ENCODE measurements around the gene EPHX1. TPM values are rescaled to one million over a fixed set of nuclear protein-coding genes. Genes with fewer than 3 reads are reported as not detected.
A peak's percentile ranks its signal among the peaks of the same experiment; 100 is the strongest.
"Not testable (repeated sequence)": the region's sequence is repeated elsewhere in the genome, so short reads cannot be mapped to it uniquely, and the experiment has no call there.

Gene EPHX1
- total RNA-seq, 3 donors from 2014 or later = 63.6 to 168 (median 67.3) TPM

DNA sequence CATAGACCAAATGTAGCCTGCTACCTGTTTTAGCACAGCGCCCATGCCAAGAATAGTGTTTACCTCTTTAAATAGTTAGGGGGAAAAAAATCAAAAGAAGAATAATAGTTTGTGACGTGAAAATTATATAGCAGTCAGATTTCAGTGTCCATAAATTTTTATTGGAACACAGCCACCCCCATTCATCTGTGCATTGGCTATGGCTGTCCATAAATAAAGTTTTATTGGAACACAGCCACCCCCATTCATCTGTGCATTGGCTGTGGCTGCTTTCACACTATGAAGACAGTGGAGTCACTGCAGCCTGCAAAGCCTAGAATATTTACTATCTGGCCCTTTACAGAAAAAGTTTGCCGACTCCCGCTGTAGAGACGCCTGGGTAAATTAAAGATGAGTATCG, 20.9 kb downstream of the EPHX1 start:
- no peaks in the 10 kb centered on the region for H3K9me3 ChIP-seq
- H3K27ac ChIP-seq = no peak overlapping the region
- no peaks in the 10 kb centered on the region for H3K36me3 ChIP-seq
- no peaks in the 10 kb centered on the region for H3K27me3 ChIP-seq
- DNase-seq (ENCODE audit: low spot score in 2 of 2) = no peak
- no peak overlapping the region for H3K4me3 ChIP-seq
- no peaks in the 10 kb centered on the region for H3K4me1 ChIP-seq
- no peak for TF ChIP-seq POLR2A (IDR thresholded peaks at IDR 0.05)
- TF ChIP-seq, protein P1, sequence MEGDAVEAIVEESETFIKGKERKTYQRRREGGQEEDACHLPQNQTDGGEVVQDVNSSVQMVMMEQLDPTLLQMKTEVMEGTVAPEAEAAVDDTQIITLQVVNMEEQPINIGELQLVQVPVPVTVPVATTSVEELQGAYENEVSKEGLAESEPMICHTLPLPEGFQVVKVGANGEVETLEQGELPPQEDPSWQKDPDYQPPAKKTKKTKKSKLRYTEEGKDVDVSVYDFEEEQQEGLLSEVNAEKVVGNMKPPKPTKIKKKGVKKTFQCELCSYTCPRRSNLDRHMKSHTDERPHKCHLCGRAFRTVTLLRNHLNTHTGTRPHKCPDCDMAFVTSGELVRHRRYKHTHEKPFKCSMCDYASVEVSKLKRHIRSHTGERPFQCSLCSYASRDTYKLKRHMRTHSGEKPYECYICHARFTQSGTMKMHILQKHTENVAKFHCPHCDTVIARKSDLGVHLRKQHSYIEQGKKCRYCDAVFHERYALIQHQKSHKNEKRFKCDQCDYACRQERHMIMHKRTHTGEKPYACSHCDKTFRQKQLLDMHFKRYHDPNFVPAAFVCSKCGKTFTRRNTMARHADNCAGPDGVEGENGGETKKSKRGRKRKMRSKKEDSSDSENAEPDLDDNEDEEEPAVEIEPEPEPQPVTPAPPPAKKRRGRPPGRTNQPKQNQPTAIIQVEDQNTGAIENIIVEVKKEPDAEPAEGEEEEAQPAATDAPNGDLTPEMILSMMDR (IDR thresholded peaks at IDR 0.05) = no peak
- no peak for TF ChIP-seq POLR2AphosphoS5 (IDR thresholded peaks at IDR 0.05)
- intact Hi-C loops (cut with DNase I; ENCODE audit: low total_unique reads) = no loop called here

DNA sequence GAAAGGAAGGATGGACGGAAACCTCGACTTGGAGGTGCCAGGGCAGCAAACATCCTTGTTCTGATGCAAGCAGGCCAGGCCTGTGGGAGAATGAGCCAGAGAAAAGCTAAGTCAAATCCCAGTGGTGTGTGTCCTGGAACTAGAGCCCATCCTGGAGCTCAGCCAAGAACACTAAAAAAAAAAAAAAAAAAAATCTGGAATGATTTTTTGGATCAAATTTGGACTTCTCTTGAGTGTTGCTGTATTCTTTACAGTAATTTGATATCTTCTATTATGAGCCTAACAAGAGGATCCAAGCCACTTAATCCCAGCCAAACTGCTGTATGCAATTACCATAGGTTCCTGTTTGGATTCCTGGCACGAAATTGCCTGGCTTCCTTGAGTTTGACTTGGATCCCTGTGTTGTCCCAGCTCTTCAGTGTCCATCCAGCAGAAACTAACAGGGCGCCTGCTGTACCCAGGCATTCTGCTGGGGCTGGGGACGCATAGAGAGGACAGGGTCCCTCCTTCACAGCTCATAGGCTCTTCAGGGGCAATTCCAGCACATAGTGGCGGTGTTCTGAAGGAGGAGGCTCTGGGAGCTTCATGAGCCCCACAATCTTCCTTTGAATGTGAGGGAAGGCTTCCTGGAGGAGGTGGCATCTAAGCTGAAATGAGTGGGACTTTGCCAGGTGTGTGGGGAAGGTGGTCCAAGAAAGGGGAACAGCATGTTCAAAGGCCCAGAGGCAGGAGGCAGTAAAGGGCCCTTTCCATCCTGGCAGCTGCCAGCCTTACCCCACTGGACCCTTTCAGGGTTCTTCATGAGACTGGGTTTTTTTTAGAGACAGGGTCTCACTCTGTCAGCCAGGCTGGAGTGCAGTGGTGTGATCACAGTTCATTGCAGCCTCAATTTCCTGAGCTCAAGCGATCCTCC, 24.7 kb downstream of the EPHX1 start:
- TF ChIP-seq, protein P1 (IDR thresholded peaks at IDR 0.05) = no peak
- TF ChIP-seq POLR2AphosphoS5 (IDR thresholded peaks at IDR 0.05) (peak in 2 of 3 donors; percentile 36 to 52), POLR2A (IDR thresholded peaks at IDR 0.05) (no peak)
- H3K27me3 ChIP-seq = no peaks in the 10 kb centered on the region
- no peaks in the 10 kb centered on the region for H3K9me3 ChIP-seq
- H3K36me3 ChIP-seq = no peaks in the 10 kb centered on the region
- peak overlapping the region in 1 of 3 donors; percentile 6 for H3K4me3 ChIP-seq
- intact Hi-C loops (cut with DNase I; ENCODE audit: low total_unique reads) = no loop called here
- DNase-seq (ENCODE audit: low spot score in 2 of 2) = peak in 1 of 2 donors; percentile 55
- H3K4me1 ChIP-seq = no peaks in the 10 kb centered on the region
- peak overlapping the region; percentile 42 to 79 for H3K27ac ChIP-seq

DNA sequence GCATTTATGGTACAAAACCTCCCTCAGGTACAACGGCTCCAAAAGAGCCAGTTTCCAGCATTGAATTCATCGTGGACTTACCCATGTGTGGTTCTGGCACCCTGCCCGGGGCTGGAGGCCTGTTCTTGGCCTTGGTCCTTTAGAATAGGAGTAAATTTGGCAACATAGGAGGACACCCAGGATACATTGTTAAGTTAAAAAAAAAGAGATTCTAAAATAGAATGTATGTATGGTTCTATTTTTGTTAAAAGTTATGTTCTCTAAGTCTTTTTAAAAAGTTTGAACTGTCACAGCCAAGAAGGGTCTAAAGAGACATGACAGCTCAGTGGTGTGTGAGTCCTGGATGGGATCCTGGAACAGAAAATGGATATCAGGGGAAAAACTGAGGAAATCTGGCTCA, 25.9 kb downstream of the EPHX1 start:
- Histone ChIP-seq H3K4me3 (no peak overlapping the region), H3K4me1 (no peaks in the 10 kb centered on the region), H3K9me3 (no peaks in the 10 kb centered on the region), H3K36me3 (no peaks in the 10 kb centered on the region), H3K27ac (peak overlapping the region; percentile 21 to 45), H3K27me3 (no peaks in the 10 kb centered on the region)
- no peak for DNase-seq (ENCODE audit: low spot score in 2 of 2)
- intact Hi-C loops (cut with DNase I; ENCODE audit: low total_unique reads) = no loop called here
- no peak for TF ChIP-seq POLR2AphosphoS5 (IDR thresholded peaks at IDR 0.05)
- no peak for TF ChIP-seq POLR2A (IDR thresholded peaks at IDR 0.05)
- TF ChIP-seq, protein P1 (IDR thresholded peaks at IDR 0.05) = no peak

DNA sequence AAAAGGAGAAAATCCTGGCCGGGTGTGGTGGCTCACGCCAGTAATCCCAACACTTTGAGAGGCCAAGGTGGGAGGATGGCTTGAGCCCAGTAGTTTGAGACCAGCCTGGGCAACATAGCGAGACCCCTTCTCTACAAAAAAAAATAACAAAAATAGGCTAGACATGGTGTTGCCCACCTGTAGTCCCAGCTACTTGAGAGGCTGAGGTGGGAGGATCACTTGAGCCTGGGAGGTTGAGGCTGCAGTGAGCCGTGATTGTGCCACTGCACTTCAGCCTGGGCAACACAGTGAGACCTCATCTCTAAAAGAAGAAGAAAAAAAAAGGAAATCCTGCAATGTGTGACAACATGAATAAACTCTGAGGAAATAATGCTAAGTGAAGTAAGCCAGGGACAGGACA, 26.4 kb downstream of the EPHX1 start:
- H3K27me3 ChIP-seq; H3K4me1 ChIP-seq; intact Hi-C loops (cut with DNase I; ENCODE audit: low total_unique reads); H3K4me3 ChIP-seq; DNase-seq (ENCODE audit: low spot score in 2 of 2); H3K9me3 ChIP-seq; H3K36me3 ChIP-seq: not testable (repeated sequence)
- peak overlapping the region in 1 of 2 donors; percentile 21 for H3K27ac ChIP-seq

DNA sequence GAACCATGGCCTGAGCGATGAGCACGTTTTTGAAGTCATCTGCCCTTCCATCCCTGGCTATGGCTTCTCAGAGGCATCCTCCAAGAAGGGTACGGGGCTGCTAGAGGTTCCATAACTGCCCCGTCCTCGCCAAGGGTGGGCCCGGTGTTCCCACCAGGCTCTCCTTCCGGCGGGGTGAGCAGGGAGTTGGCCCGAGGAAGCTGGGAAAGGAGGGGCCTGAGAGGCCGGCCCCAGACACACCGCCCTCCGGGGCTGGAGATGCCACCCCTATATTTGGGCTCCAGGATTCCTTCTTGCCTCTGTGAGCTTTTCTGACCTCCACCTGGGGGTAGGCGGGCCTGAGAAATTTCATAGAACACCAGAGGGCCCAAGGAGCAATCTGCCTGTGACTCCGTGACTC, 28.9 kb downstream of the EPHX1 start:
- Histone ChIP-seq H3K9me3 (no peaks in the 10 kb centered on the region), H3K4me1 (no peaks in the 10 kb centered on the region), H3K4me3 (no peak overlapping the region), H3K36me3 (no peaks in the 10 kb centered on the region), H3K27ac (no peak overlapping the region), H3K27me3 (no peaks in the 10 kb centered on the region)
- intact Hi-C loops (cut with DNase I; ENCODE audit: low total_unique reads) = loop anchor here (1.0 kb wide), 1 partner anchor 35 kb away; no protein-coding TSS in a partner anchor
- no peak for DNase-seq (ENCODE audit: low spot score in 2 of 2)
- TF ChIP-seq POLR2AphosphoS5 (IDR thresholded peaks at IDR 0.05) (no peak), POLR2A (IDR thresholded peaks at IDR 0.05) (no peak)
- TF ChIP-seq, protein P1 (IDR thresholded peaks at IDR 0.05) = no peak

All from breast epithelium (tissue), 4 donors.